Measurements from ENCODE around the gene SCTR. TPM values are rescaled to one million over a fixed set of nuclear protein-coding genes. Genes with fewer than 3 reads are reported as not detected.

The SCTR gene
- total and polyA plus RNA-seq, 2 of the 13 experiments (the other 11 are each of a cell fraction or from before 2014, with no cell fraction given) = not detected

- TF ChIP-seq SMYD3 (CRISPR knock-in tag; IDR thresholded peaks at IDR 0.05) = peak; percentile 80; the same call in 1 of the 2 replicates
- TF ChIP-seq ZNF747 (CRISPR knock-in tag; IDR thresholded peaks at IDR 0.05; ENCODE audit: borderline replicate concordance) = peak; percentile 89; the same call in 1 of the 2 replicates
- no peak for TF ChIP-seq THYN1 (CRISPR knock-in tag; IDR thresholded peaks at IDR 0.05; ENCODE audit: borderline replicate concordance, low read depth)
- 0 out of 2 replicates have a peak, but pooled peaks have one; percentile 29 for TF ChIP-seq MYPOP (CRISPR knock-in tag; IDR thresholded peaks at IDR 0.05)
- TF ChIP-seq HMGA1 (CRISPR knock-in tag; conservative IDR thresholded peaks at IDR 0.05) = no peak
- TF ChIP-seq ZNF7 (CRISPR knock-in tag; IDR thresholded peaks at IDR 0.05) = no peak
- TF ChIP-seq PCBP1 (IDR thresholded peaks at IDR 0.05; ENCODE audit: borderline replicate concordance, low read depth, low read length) = no peak
- peak; percentile 71 for TF ChIP-seq MTA1 (CRISPR knock-in tag; IDR thresholded peaks at IDR 0.05; ENCODE audit: borderline replicate concordance)
- TF ChIP-seq MAZ (IDR thresholded peaks at IDR 0.05; ENCODE audit: borderline replicate concordance, low read depth, low read length) = no peak; the same call in none of the 2 replicates
- peak; percentile 70 for TF ChIP-seq MAZ (CRISPR knock-in tag; IDR thresholded peaks at IDR 0.05; ENCODE audit: low read depth)
- TF ChIP-seq ZBTB4 (CRISPR knock-in tag; IDR thresholded peaks at IDR 0.05; ENCODE audit: borderline replicate concordance) = no peak
- no peak for TF ChIP-seq CREB1 (IDR thresholded peaks at IDR 0.05)
- TF ChIP-seq CREB1 (CRISPR knock-in tag; IDR thresholded peaks at IDR 0.05) = peak; percentile 85; the same call in 1 of the 2 replicates
- TF ChIP-seq SALL1 (CRISPR knock-in tag; IDR thresholded peaks at IDR 0.05) = peak; percentile 82
- TF ChIP-seq ZNF792 (CRISPR knock-in tag; IDR thresholded peaks at IDR 0.05) = peak; percentile 71
- TF ChIP-seq ZNF839 (CRISPR knock-in tag; IDR thresholded peaks at IDR 0.05; ENCODE audit: borderline replicate concordance) = no peak; the same call in 1 of the 2 replicates
- 0 out of 2 replicates have a peak, but pooled peaks have one; percentile 34 for TF ChIP-seq ZNF264 (CRISPR knock-in tag; IDR thresholded peaks at IDR 0.05)
- TF ChIP-seq CREM (IDR thresholded peaks at IDR 0.05) = peak; percentile 63; the same call in 1 of the 2 replicates
- TF ChIP-seq CREM (CRISPR knock-in tag; IDR thresholded peaks at IDR 0.05) = no peak
- TF ChIP-seq RBFOX2 (IDR thresholded peaks at IDR 0.05; ENCODE audit: low read depth, low read length) = no peak
Observed at GRCh38 chr2:119487434-119488244, 36.6 kb downstream of the SCTR start (continued).
